Raji (cell line): ENCODE results near the gene PSMB5.

ENCODE experiments used
- POLR2A ChIP-seq: IDR thresholded peaks from 2 replicates; pipeline ENCODE4 v1.6.1; 2011; ENCODE audit warnings: low read depth, low read length, control low read depth; ENCODE audit not compliant: insufficient read depth

Gene PSMB5

DNA sequence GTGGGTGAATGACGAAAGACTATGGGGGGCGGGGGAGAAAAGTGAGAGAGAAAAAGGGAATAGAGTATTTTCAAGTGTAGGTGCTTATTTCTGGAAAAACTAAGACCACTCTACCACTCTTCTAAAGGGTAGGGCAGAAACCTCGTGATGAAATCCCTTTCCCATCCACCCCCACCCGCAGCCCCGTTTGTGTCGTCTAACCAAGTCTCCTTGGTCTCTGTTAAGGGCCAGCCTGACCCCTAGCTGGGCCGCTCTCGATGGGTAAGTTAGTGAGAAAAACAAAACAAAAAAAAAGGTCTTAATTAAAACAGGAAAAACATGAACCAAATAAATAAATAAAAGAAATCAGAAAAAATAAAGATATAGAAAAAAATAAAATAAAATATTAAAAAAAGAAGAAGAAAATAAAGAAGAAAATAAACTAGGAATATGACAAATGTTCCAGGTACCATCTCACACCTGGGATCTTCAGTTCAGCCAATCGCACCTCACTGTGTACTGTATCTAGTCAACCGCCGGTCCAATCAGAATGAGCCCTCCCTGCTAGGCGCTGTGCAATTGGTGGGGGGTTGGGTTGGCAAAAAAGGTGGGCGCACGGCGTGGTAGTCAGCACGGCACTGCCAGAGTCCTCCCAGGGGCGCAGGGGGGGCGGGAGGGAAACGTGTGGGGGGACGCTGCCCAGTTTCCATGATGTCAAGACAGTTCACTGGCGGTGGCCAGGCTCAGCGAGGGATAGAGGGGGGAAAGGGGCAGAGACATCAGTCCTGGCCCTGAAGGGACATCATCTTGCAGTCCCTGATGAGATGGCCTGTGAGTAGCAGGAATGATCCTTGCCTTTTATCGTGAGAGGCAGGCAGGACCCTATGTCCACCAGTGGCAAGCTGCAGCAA, 32.4 kb upstream of the PSMB5 start:
- TF ChIP-seq POLR2A: no peak

DNA sequence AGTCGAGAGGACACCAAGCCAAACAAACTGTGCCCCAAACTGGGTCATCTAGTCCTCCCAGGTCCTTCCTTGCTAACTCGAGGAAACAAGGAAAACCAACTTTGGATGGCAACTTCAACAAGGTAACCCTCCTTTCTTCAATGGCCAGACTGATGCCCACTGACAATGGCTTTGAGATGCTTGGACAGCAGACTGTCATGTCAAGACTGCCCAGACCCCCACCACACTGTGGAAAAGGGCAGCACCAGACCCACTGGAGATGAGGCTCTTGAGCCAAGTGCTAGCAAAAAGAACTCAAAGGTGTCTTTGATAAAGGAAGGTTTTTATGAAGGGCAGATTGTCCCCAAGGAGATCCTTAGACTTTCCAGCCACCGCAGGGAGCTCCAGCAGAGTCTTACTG, 31.7 kb upstream of the PSMB5 start:
- TF ChIP-seq POLR2A: no peak

DNA sequence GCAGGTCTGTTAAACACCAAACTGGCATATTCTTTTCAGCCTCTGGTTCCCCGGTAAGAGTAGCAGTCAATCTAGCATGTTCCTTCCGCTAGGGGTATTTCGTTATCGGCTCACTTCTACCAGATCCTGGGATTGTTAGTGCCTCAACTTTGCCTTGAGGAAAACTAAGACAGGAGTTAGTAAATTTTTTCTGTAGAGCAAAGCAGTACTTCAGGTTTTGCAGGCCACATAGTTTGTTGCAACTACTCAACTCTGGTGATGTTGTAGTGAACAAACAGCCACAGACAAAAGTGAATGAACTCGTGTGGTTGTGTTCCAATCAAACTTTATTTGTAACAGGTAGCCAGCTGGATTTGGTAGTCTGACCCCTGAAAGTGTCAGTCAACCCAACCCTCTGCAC, 28.9 kb upstream of the PSMB5 start:
- TF ChIP-seq POLR2A: no peak

DNA sequence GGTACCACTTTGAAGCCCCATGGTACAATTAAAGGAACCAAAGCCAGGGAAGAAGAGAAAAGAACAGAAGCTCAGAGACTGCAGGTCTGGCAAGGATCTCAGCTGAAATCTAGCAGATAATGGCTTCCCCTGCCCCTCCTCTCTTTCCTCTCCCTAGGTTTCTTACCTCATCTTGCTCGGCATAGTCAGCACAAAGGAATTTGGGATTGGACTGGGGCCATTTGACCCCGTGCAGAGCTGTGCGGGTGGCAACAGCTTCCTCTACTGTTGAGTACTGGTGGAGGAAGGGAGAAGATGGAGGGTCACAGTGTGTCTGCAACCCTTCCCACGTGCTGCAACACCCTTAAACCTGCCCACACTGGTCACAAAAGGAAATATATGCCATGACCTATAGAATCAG, 27.3 kb upstream of the PSMB5 start:
- no peak for TF ChIP-seq POLR2A

DNA sequence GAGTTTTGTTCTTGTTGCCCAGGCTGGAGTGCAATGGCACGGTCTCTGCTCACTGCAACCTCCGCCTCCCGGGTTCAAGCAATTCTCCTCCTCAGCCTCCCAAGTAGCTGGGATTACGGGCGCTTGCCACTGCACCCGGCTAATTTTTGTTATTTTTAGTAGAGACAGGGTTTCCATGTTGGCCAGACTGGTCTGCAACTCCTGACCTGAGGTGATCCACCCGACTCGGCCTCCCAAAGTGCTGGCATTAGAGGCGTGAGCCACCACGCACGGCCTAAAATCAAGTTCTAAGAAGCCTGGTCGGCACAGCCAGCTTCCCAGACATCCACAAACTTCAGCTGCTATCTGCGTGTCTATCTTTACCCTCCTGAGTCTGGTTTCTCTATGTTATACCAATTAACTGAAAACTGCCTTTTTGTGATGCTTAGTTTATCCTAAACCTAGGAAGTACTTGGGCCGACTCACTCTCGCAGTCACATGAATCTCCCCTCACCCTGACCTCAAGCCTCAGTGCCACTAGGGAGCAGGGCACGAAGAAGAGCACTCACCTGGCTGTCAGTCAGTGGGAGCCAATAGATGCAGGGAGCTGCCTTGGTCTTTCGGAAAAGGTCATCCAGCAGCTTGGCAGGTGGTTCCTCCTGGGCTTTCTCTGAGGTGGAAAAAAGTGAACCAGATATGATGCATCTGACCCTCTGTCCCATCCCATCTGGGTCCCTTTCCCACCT, 26.0 kb upstream of the PSMB5 start:
- TF ChIP-seq POLR2A: no peak

DNA sequence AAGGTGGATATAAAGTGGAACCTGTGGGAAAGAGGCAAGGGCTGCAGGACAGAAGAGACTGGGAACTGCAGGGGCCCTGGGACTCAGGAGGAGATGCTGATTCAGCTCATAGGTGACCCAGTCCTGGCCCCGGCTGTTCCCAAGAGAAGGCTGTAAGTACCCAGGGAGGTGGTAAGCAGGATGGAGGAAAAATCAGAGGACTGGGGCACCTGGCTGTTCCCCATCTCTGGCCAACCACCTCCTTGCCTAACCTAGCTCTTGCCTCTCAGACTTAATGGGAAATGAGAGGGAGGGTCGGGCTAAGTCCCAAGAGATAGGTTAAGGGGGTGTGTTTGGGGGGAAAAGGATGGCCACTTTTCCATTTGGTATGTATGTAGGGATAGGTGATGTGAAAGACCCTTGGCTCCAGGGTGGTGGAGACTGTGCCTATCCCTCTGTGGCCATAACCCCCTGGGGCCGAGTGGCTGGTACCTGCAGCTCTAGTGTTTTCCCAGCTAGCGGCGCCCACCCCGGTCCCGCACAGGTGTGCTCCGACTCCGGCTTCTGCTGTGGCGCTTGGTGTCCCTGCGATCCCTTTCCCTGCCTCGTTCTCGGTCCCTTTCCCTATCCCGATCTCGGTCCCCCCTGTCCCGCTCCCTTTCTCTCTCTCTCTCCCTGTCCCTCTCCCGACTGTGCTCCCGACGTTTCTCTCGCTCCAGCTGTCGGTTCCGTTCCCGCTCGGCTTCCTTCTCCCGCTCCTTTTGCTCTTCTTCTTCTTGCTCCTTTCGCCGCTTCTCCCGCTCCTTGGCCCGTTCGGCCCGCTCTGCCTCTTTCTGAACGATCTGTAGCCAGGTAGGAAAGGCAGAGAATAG, 24.2 kb upstream of the PSMB5 start:
- no peak for TF ChIP-seq POLR2A

DNA sequence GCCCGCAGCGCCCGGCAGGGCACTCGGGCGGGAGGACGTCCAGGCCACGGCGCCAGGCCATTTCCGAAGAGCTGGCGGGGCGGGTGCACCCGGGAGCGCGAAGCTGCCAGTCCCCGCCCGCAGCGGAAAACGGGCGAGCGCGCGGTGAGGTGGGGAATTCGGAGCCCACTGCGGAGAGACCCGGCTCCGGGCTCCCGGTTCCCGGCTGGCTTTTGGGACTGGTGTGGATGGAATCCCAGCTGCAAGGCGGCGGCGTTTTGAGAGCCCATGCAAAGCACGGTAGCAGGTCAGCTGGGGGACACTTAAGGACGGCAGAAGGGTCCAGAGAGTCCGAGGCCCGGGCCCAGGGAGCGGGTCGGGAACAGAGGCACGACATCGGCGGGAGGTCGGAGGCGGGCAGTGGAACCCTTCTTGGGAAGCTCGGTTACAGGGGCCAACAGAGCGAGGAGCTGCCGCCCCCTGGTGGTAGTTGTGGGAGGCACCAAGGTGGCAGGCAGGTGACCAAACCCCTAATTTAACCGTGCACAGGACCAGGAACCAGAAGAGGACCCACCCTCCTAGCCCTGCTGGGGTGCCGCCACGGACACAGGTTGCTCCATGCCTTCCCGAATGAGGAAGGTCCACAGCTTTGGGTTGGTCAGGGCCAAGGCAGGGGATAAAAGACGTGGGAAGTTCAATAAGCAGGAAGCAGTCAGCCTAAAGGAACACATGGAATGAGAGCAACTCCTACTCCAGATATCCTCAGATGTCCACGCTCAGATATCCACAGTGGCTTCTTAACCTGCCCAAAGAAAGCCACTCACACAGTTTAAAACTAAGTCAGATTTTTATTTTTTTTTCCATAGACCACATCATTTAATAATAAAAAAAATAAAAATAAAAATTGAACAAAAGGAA, 23.3 kb upstream of the PSMB5 start:
- TF ChIP-seq POLR2A: no peak

DNA sequence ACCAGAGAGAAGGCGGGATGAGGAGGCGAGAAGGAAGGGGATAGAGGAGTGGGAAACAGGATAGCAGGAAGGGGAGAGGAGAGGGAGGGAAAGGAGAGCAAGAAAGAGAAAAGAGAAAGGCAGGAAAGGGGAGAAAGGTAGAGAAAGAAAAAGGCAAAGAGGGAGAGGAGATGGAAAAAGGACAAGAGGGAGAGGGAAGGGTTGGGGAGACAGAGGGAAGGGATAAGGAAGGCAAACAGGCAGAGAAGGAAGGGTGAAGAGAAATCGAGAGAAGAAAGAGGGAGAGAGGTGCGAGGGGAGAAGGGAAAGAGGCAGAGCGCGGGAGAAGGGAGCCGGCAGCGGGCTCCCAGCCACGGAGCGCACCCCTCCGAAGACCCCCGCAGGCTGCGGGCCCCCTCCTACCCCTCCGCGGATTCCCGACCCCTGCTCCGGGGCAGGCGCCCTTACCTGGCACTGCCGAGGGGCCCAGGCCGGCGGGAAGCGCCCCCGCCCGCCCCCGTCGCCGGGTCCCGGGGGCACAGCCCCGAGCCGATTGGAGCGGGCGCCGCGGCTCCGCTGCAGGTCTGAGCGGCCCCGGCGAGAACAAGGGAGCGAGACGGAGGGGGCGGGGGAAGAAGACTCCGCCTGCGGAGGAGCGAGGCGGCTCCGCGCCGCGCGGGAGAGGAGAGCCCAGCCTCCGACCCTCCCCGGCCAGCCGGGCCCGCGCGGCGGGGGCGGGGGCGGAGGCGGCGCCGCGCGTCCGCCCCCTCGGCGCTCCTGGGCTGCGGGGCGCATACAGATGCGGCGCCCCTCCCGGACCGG, 22.5 kb upstream of the PSMB5 start, which contains the start of gene CDH24:
CDH24 (minus strand) TSS at position 565 of the 801 bp plus-strand sequence. CDS start 1,787 bp downstream, outside the sequence.
- TF ChIP-seq POLR2A: no peak

DNA sequence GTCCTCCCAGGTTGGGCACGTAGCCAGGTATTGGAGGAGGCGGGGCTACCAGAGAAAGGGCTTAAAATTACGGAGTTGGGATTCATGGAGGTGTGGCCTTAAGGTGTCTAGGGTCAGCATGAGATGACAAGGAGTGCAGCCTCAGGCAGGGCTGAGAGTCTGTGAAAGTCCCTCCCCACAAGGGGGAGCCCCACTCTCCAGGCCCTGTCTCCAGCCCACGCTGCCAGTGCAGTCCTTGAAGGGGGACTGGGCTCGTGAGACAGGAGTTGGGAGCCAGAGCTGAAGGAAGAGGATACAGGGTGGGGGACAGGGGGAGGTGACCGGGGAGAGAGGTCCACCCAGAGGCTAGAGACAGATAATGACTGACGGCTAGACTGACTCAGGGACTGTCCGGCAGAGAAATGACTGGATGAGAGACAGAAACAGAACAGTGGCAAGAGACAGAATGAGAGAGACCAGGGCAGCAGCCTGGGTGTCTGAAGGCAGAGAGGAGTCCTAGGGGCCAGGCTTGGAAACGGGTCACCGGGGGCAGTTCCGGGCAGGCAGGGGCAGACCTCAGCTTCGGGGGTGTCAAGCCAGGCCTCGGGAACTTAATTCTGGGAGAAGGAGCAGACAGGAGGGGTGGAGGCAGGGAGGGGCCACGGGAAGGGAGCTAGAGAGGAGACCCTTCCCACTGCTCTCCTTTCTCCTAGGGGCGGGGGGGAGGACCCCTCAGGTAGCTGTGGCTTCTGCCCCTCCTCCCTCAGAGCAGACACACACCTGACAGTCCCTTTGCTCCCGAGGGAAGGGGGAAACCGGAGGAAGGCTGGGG, 21.6 kb upstream of the PSMB5 start:
- TF ChIP-seq POLR2A: no peak

DNA sequence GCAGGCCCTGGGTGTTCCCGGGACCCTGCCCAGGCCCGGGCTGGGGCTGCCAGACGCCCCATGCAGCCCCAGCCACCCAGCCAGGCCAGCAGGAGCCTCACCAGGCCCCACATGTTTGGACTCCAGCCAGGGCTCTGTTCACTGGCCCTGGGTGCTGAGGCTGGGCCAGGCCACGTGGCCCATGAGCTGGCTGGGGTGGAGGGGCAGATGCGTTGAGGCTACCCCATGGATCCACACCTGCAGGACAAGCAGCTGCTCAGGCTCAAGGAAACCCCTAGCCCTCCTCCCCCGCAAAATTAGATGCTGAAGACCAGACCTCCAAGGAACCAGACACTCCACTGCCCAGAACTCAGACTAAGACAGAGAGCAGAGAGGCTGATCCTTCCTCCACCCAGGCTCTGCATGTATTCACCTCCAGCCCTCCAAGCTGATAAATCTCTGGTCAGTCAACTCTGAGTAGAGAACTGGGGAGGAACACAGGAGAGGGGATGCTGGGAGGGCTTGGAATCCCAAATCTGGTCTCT, 21.0 kb upstream of the PSMB5 start:
- TF ChIP-seq POLR2A: no peak

DNA sequence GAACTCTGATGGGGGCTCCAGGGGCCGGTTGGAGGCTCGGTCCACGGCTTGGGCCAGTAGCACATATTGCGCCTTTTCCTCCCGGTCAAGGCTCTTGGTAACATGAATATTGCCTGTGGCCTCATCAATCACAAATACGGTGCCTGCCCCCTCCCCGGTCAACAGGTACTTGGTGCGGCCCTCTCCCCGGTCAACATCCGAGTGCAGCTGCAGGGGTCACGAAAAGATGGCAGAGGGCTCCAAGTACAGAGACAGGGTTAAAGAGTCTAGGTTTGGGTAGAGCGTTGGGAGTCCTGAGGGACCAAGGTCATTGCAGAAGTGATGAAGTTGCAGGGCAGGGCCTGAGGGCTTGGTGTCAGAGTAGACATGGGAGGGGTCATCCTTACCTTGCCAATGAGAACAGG, 20.4 kb upstream of the PSMB5 start:
- no peak for TF ChIP-seq POLR2A

DNA sequence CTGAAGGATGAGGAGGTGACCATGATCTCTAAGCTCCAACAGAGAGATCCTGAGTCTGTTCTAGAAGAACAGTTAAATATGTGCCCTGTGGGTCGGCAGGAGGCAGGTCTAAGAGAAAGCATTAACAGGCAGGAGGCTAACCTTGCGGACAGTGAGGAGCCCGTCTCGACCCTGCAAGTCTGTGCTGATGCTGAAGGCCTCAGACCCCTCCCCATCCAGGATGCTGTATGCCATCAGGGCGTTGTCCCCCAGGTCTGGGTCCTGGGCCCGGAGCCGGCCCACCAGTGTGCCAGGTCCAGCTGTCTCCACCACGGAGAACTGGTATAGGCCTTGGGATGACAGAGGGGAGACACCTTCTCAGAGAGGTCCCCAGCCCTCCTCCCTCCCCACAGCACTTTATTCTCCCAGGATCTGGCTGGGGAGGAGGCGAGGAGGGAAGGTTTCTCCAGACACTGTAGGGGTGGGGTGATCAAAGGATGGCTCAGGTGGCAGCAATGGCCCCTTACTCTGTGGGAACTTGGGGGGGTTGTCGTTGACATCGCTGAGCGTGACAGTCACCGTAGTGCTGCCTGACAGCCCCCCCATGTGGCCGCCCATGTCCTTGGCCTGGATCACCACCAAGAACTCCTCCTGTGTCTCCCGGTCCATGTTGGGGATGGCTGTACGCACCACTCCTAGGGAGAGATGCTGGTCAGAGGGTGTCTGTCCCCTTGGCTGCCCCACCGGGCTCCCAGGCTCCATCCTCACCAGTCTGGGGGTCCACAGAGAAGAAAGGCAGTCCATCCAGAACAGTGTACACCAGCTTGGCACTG, 19.5 kb upstream of the PSMB5 start:
- TF ChIP-seq POLR2A: no peak
